CD8-positive, alpha-beta memory T cell (primary cell): ENCODE data around the gene CASZ1. TPM values are rescaled to one million over a fixed set of nuclear protein-coding genes. Genes with fewer than 3 reads are reported as not detected.

Experiments used
- CTCF ChIA-PET: fragments of 350-600 bp; sonication (Branson Sonifier 250); formaldehyde crosslinking; loops from one replicate; lab custom pipeline; 2021; ENCODE audit warnings: antibody characterized with exemption; lab: Charles Lee
- POLR2A ChIA-PET: fragments of 350-600 bp; sonication (Branson Sonifier 250); formaldehyde crosslinking; loops from one replicate; lab custom pipeline; 2021; ENCODE audit warnings: antibody characterized with exemption; lab: Charles Lee
- DNase-seq, 5 donors: peaks; one replicate each; pipeline versions ENCODE4 v3.0.0 to v3.0.0-alpha.2; 2020 to 2022; ENCODE audit warnings: mixed read lengths in 1 of 5
- H3K27ac ChIP-seq: one replicate; pipeline ENCODE4 v1.7.0; 2013; ENCODE audit warnings: low read depth, mild to moderate bottlenecking, low read length, moderate library complexity
- H3K27me3 ChIP-seq: 2 replicates; pipeline ENCODE4 v1.7.0; 2013; ENCODE audit warnings: low read length, mild to moderate bottlenecking; ENCODE audit not compliant: insufficient read depth, poor library complexity, severe bottlenecking
- H3K36me3 ChIP-seq: 2 replicates; pipeline ENCODE4 v1.7.0; 2013; ENCODE audit warnings: mild to moderate bottlenecking, low read length, moderate library complexity; ENCODE audit not compliant: insufficient read depth
- H3K4me1 ChIP-seq: 2 replicates; pipeline ENCODE4 v1.7.0; 2013; ENCODE audit warnings: mild to moderate bottlenecking, low read length, moderate library complexity; ENCODE audit not compliant: insufficient read depth
- H3K4me3 ChIP-seq: 2 replicates; pipeline ENCODE4 v1.7.0; 2013; ENCODE audit warnings: mild to moderate bottlenecking, low read length
- H3K9me3 ChIP-seq: 2 replicates; pipeline ENCODE4 v1.7.0; 2013; ENCODE audit warnings: mild to moderate bottlenecking, low read length
- H3K27ac Mint-ChIP-seq, 8 donors: one replicate each; pipeline ENCODE4 v1.8.0; 2020 to 2021; ENCODE audit warnings: mixed read lengths in 8 of 8, mild to moderate bottlenecking in 6 of 8, inconsistent platforms in 3 of 8, moderate library complexity in 3 of 8
- H3K27me3 Mint-ChIP-seq, 2 donors: one replicate each; pipeline ENCODE4 v1.8.0; 2020 to 2021; ENCODE audit warnings: mixed read lengths in 2 of 2, mild to moderate bottlenecking in 1 of 2, moderate library complexity in 1 of 2
- H3K36me3 Mint-ChIP-seq, 3 donors: one replicate each; pipeline ENCODE4 v1.8.0; 2020 to 2021; ENCODE audit warnings: mixed read lengths in 3 of 3, inconsistent platforms in 1 of 3, mild to moderate bottlenecking in 1 of 3
- H3K4me1 Mint-ChIP-seq, 3 donors: one replicate each; pipeline ENCODE4 v1.8.0; 2020 to 2021; ENCODE audit warnings: mixed read lengths in 3 of 3, inconsistent platforms in 1 of 3, mild to moderate bottlenecking in 1 of 3
- H3K4me3 Mint-ChIP-seq, 7 donors: one replicate each; pipeline ENCODE4 v1.8.0; 2020 to 2021; ENCODE audit warnings: mixed read lengths in 7 of 7, mild to moderate bottlenecking in 6 of 7, moderate library complexity in 4 of 7, inconsistent platforms in 2 of 7
- H3K9me3 Mint-ChIP-seq, 5 donors: one replicate each; pipeline ENCODE4 v1.8.0; 2020 to 2022; ENCODE audit warnings: mixed read lengths in 5 of 5, mild to moderate bottlenecking in 3 of 5, moderate library complexity in 2 of 5, inconsistent platforms in 1 of 5
- polyA plus RNA-seq: library from polyadenylated mRNA; unstranded; fragments of 300-500 nt; fragmentation: Illumina TruSeq; gene quantifications from one replicate; pipeline ENCODE4 v1.2.3, GENCODE V29; 2021
- total RNA-seq, 2 experiments: library from RNA; stranded (reverse); gene quantifications; one replicate each; pipeline ENCODE4 v1.2.3, GENCODE V29; 2021

CASZ1 gene
- total and polyA plus RNA-seq, 3 experiments from 2014 or later: 2.2 to 10.5 (median 9.9) TPM

- peaks cover 0 to 28% (median 14%) of the 10 kb centered on the region in 3 donors for H3K36me3 Mint-ChIP-seq
- Histone ChIP-seq H3K9me3 (no peaks in the 10 kb centered on the region), H3K4me3 (no peak overlapping the region), H3K27me3 (no peaks in the 10 kb centered on the region), H3K36me3 (no peaks in the 10 kb centered on the region), H3K27ac (no peak overlapping the region), H3K4me1 (no peaks in the 10 kb centered on the region)
- no peaks in the 10 kb centered on the region for H3K9me3 Mint-ChIP-seq
- ChIA-PET POLR2A (no interaction called here), CTCF (no interaction called here)
- peaks cover 0 to under 1% (median 0%) of the 10 kb centered on the region in 3 donors for H3K4me1 Mint-ChIP-seq
- no peaks in the 10 kb centered on the region for H3K27me3 Mint-ChIP-seq
- no peak for DNase-seq
- H3K27ac Mint-ChIP-seq: peak overlapping the region in 1 of 8 donors; percentile 49
- no peak overlapping the region for H3K4me3 Mint-ChIP-seq
Measured at GRCh38 chr1:10597492-10598388, 198.7 kb downstream of the CASZ1 start.

- no peak overlapping the region for H3K27ac ChIP-seq
- H3K27me3 ChIP-seq: no peaks in the 10 kb centered on the region
- Mint-ChIP-seq H3K36me3 (peaks cover 0 to 25% (median 10%) of the 10 kb centered on the region in 3 donors), H3K27me3 (no peaks in the 10 kb centered on the region), H3K27ac (no peak overlapping the region), H3K4me3 (no peak overlapping the region), H3K9me3 (no peaks in the 10 kb centered on the region), H3K4me1 (peaks cover 0 to 3% (median 0%) of the 10 kb centered on the region in 3 donors)
- H3K9me3 ChIP-seq: no peaks in the 10 kb centered on the region
- DNase-seq: no peak
- no peak overlapping the region for H3K4me3 ChIP-seq
- no peaks in the 10 kb centered on the region for H3K36me3 ChIP-seq
- H3K4me1 ChIP-seq: no peaks in the 10 kb centered on the region
- POLR2A ChIA-PET: no interaction called here
- CTCF ChIA-PET: no interaction called here
Measured at GRCh38 chr1:10596780-10597179, 199.7 kb downstream of the CASZ1 start.

DNA sequence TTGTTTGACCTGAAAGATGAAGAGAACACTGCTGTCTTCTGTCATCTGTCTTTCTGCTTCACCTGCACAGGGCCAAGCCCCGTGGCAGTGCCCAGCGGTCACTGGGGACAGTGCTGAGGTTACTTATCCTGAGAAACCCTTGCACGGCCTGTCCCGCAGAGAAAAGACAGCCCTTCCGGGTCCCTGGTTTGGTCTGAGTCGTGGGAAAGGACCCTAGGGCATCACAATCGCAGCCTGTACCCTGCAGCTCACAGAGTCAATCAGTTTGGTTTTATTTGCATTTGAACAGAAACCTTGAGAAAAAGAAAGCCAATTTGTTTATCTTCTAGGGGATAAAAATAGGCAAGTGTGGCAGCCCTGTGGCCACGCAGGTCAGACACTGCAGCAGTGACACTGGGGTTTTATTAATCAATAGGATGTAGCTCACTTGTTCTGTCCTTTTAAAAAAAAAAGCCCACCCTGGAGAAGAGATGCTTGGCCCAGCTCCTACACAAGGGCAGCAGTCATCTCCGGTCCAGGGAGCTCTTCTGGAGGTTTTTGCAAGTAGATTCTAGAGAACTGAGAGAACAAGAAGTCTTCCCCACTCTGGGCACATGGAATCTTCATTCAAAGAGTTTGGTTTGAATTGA, 201.7 kb downstream of the CASZ1 start:
- Histone ChIP-seq H3K27me3 (no peaks in the 10 kb centered on the region), H3K9me3 (no peaks in the 10 kb centered on the region), H3K27ac (no peak overlapping the region), H3K4me3 (no peak overlapping the region), H3K4me1 (no peaks in the 10 kb centered on the region), H3K36me3 (no peaks in the 10 kb centered on the region)
- ChIA-PET POLR2A (no interaction called here), CTCF (no interaction called here)
- H3K4me3 Mint-ChIP-seq: peak overlapping the region in 1 of 7 donors; percentile 23
- DNase-seq: no peak
- H3K27ac Mint-ChIP-seq: no peak overlapping the region
- no peaks in the 10 kb centered on the region for H3K9me3 Mint-ChIP-seq
- no peaks in the 10 kb centered on the region for H3K27me3 Mint-ChIP-seq
- peaks cover 0 to 6% (median 4%) of the 10 kb centered on the region in 3 donors for H3K4me1 Mint-ChIP-seq
- peaks cover 0 to 16% (median 7%) of the 10 kb centered on the region in 3 donors for H3K36me3 Mint-ChIP-seq

- Histone ChIP-seq H3K4me3 (no peak overlapping the region), H3K9me3 (no peaks in the 10 kb centered on the region), H3K27me3 (no peaks in the 10 kb centered on the region), H3K4me1 (no peaks in the 10 kb centered on the region), H3K36me3 (no peaks in the 10 kb centered on the region), H3K27ac (no peak overlapping the region)
- ChIA-PET POLR2A (no interaction called here), CTCF (no interaction called here)
- Mint-ChIP-seq H3K9me3 (no peaks in the 10 kb centered on the region), H3K36me3 (peaks cover 0 to 7% (median 6%) of the 10 kb centered on the region in 3 donors), H3K27me3 (no peaks in the 10 kb centered on the region), H3K4me3 (no peak overlapping the region), H3K4me1 (peaks cover 0 to 6% (median 4%) of the 10 kb centered on the region in 3 donors), H3K27ac (peak overlapping the region in 1 of 8 donors; percentile 24)
- no peak for DNase-seq
Measured at GRCh38 chr1:10593750-10594149, 202.7 kb downstream of the CASZ1 start.

DNA sequence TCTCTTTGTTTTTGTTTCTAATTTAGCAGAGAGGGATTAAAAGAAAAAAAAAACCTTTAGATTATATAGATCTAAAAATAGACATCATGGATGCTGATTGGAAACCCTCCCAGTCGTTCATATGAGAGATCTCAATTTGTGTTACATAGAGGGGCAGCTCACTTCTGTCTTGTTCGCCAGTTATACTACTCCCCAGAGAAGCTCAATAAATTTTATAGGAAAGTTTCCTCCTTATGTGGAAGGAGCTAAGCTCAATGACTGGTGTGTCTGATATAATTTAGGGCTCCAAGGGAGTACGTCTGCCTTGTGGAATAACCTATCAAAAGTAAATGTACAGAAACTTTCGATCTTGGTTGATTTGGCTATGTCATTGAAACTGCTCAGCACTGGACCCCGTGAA, 204.1 kb downstream of the CASZ1 start:
- H3K36me3 ChIP-seq: no peaks in the 10 kb centered on the region
- no peak for DNase-seq
- peaks cover 0 to 6% (median 4%) of the 10 kb centered on the region in 3 donors for H3K4me1 Mint-ChIP-seq
- no peak overlapping the region for H3K27ac Mint-ChIP-seq
- no peaks in the 10 kb centered on the region for H3K9me3 ChIP-seq
- H3K9me3 Mint-ChIP-seq: no peaks in the 10 kb centered on the region
- H3K27me3 ChIP-seq: no peaks in the 10 kb centered on the region
- no peak overlapping the region for H3K4me3 ChIP-seq
- H3K27me3 Mint-ChIP-seq: no peaks in the 10 kb centered on the region
- H3K36me3 Mint-ChIP-seq: peaks cover 0 to 1% (median 0%) of the 10 kb centered on the region in 3 donors
- H3K27ac ChIP-seq: no peak overlapping the region
- POLR2A ChIA-PET: no interaction called here
- CTCF ChIA-PET: interaction anchor here (0.6 kb wide), 1 partner anchor 295 kb away, joined by 3 read pairs; no protein-coding TSS in a partner anchor
- no peaks in the 10 kb centered on the region for H3K4me1 ChIP-seq
- no peak overlapping the region for H3K4me3 Mint-ChIP-seq

DNA sequence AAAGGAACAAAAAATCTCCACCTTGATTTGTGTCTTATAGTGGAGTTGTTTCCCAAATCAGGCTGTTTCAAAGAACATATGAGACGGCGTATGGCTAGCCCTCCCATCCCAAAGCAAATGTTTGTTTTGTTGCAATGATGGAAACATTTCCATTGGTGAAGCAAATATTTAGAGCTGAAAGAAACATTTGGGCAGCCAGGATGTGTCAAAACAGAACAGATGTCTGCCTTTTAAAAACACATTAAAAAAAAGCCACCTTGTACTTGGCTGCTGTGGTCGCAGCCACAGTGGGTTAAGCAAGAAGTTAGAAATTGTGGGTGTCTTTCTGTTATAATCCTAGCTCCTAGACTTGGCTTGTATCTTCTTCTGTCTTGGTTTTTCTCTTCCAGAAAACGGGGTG, 205.4 kb downstream of the CASZ1 start:
- Mint-ChIP-seq H3K4me3 (no peak overlapping the region), H3K27ac (no peak overlapping the region), H3K4me1 (peaks cover 0 to 8% (median 4%) of the 10 kb centered on the region in 3 donors), H3K9me3 (no peaks in the 10 kb centered on the region), H3K36me3 (peaks cover 0 to 1% (median 0%) of the 10 kb centered on the region in 3 donors), H3K27me3 (no peaks in the 10 kb centered on the region)
- POLR2A ChIA-PET: no interaction called here
- H3K4me1 ChIP-seq: no peaks in the 10 kb centered on the region
- no peak overlapping the region for H3K27ac ChIP-seq
- no peaks in the 10 kb centered on the region for H3K36me3 ChIP-seq
- H3K27me3 ChIP-seq: no peaks in the 10 kb centered on the region
- no peak for DNase-seq
- CTCF ChIA-PET: no interaction called here
- H3K9me3 ChIP-seq: no peaks in the 10 kb centered on the region
- H3K4me3 ChIP-seq: no peak overlapping the region

GRCh38 chr1:10589074-10589473, 207.4 kb downstream of the CASZ1 start:
- DNase-seq: no peak
- H3K4me1 ChIP-seq: no peaks in the 10 kb centered on the region
- no peaks in the 10 kb centered on the region for H3K36me3 ChIP-seq
- H3K4me1 Mint-ChIP-seq: peaks cover 0 to 10% (median 8%) of the 10 kb centered on the region in 3 donors
- H3K27ac ChIP-seq: no peak overlapping the region
- POLR2A ChIA-PET: no interaction called here
- H3K9me3 Mint-ChIP-seq: no peaks in the 10 kb centered on the region
- CTCF ChIA-PET: no interaction called here
- no peak overlapping the region for H3K27ac Mint-ChIP-seq
- H3K4me3 Mint-ChIP-seq: no peak overlapping the region
- H3K27me3 ChIP-seq: no peaks in the 10 kb centered on the region
- H3K9me3 ChIP-seq: no peaks in the 10 kb centered on the region
- no peaks in the 10 kb centered on the region for H3K27me3 Mint-ChIP-seq
- H3K36me3 Mint-ChIP-seq: peaks cover 0 to 2% (median 2%) of the 10 kb centered on the region in 3 donors
- no peak overlapping the region for H3K4me3 ChIP-seq

DNA sequence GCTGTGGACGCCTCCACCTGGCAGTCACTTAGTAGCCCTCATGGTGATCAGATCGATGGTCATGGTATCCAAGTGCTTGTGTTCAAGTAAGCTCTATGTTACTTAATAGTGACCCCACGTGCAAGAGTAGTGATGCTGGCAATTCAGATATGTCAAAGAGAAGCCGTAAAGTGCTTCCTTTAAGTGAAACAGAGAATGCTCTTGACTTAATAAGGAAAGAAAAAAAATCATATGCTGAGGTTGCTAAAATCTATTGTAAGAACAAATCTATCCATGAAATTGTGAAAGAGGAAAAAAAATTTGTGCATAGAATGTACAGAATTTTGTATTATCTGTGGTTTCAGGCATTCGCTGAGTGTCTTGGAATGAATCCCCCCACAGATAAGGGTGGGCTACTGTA, 207.8 kb downstream of the CASZ1 start:
- DNase-seq: no peak
- Mint-ChIP-seq H3K4me1 (peaks cover 0 to 13% (median 8%) of the 10 kb centered on the region in 3 donors), H3K4me3 (no peak overlapping the region), H3K27ac (peak overlapping the region in 1 of 8 donors; percentile 57), H3K9me3 (no peaks in the 10 kb centered on the region), H3K36me3 (peaks cover 0 to 5% (median 2%) of the 10 kb centered on the region in 3 donors), H3K27me3 (no peaks in the 10 kb centered on the region)
- Histone ChIP-seq H3K4me1 (no peaks in the 10 kb centered on the region), H3K4me3 (no peak overlapping the region), H3K9me3 (no peaks in the 10 kb centered on the region), H3K27me3 (no peaks in the 10 kb centered on the region), H3K27ac (no peak overlapping the region), H3K36me3 (no peaks in the 10 kb centered on the region)
- CTCF ChIA-PET: no interaction called here
- POLR2A ChIA-PET: no interaction called here
